HL-60 (cell line): ENCODE results near the gene RRP1.

ENCODE experiments used
- GABPA ChIP-seq: IDR thresholded peaks from 2 replicates; pipeline ENCODE4 v1.6.1; 2012; ENCODE audit warnings: low read depth
- POLR2AphosphoS5 ChIP-seq: IDR thresholded peaks from 2 replicates; pipeline ENCODE4 v1.6.1; 2012; ENCODE audit warnings: low read depth
- SPI1 ChIP-seq: IDR thresholded peaks from 2 replicates; pipeline ENCODE4 v1.6.1; 2012; ENCODE audit warnings: low read depth, mild to moderate bottlenecking, borderline replicate concordance
- TF ChIP-seq, protein P1 (sequence below): IDR thresholded peaks from one replicate; pipeline ENCODE4 v1.5.1; 2011; ENCODE audit warnings: low read length, control low read depth, inconsistent platforms; ENCODE audit not compliant: insufficient read depth
- TF ChIP-seq, protein P2 (sequence below): IDR thresholded peaks from 2 replicates; pipeline ENCODE4 v1.6.1; 2012; ENCODE audit warnings: low read depth; ENCODE audit not compliant: insufficient replicate concordance

DNA sequence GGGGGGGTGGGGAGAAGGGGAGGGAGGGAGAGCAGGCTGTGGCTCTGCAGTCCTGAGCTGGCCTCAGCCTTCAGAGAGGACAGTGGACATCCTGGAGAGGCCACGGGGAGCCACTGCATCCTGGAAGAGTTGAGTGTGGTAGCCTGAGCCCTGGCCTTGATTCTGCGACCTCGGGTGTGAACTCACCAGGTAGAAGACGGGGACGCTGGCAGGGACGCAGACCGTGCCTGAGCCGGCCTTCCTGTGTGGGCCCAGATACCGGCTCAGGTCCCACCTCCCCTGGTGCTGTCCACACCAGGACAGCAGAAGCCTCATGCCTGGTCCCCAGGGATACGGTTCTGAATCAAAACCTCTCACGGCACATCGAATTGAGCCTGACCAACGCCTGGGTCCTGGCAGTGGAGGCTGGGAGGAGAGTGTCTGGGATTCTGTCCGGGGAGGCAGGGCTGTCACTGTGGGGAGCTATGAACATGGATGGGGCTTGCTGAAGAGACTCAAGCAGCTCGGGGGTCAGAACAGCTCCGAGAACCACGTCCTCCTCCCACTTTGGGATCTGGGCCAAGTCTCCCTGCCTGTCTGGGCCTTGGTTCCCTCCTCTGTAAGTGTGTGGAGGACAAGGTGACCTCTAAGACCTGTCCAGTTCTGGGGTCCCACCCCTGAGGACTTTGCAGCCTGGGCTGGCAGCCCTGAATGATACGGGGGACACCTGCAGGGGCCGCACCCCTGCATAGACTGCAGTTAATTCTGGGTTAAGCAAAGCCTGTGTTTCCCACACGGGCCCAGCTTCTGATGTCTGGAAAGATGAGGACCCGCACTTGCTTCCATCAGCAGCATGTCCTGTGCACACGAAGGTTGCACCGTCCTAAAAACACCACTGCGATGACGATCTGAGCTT, 30.4 kb downstream of the RRP1 start:
- TF ChIP-seq SPI1 (no peak), POLR2AphosphoS5 (no peak), GABPA (no peak)
- TF ChIP-seq, protein P1, sequence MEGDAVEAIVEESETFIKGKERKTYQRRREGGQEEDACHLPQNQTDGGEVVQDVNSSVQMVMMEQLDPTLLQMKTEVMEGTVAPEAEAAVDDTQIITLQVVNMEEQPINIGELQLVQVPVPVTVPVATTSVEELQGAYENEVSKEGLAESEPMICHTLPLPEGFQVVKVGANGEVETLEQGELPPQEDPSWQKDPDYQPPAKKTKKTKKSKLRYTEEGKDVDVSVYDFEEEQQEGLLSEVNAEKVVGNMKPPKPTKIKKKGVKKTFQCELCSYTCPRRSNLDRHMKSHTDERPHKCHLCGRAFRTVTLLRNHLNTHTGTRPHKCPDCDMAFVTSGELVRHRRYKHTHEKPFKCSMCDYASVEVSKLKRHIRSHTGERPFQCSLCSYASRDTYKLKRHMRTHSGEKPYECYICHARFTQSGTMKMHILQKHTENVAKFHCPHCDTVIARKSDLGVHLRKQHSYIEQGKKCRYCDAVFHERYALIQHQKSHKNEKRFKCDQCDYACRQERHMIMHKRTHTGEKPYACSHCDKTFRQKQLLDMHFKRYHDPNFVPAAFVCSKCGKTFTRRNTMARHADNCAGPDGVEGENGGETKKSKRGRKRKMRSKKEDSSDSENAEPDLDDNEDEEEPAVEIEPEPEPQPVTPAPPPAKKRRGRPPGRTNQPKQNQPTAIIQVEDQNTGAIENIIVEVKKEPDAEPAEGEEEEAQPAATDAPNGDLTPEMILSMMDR = no peak
- TF ChIP-seq, protein P2, sequence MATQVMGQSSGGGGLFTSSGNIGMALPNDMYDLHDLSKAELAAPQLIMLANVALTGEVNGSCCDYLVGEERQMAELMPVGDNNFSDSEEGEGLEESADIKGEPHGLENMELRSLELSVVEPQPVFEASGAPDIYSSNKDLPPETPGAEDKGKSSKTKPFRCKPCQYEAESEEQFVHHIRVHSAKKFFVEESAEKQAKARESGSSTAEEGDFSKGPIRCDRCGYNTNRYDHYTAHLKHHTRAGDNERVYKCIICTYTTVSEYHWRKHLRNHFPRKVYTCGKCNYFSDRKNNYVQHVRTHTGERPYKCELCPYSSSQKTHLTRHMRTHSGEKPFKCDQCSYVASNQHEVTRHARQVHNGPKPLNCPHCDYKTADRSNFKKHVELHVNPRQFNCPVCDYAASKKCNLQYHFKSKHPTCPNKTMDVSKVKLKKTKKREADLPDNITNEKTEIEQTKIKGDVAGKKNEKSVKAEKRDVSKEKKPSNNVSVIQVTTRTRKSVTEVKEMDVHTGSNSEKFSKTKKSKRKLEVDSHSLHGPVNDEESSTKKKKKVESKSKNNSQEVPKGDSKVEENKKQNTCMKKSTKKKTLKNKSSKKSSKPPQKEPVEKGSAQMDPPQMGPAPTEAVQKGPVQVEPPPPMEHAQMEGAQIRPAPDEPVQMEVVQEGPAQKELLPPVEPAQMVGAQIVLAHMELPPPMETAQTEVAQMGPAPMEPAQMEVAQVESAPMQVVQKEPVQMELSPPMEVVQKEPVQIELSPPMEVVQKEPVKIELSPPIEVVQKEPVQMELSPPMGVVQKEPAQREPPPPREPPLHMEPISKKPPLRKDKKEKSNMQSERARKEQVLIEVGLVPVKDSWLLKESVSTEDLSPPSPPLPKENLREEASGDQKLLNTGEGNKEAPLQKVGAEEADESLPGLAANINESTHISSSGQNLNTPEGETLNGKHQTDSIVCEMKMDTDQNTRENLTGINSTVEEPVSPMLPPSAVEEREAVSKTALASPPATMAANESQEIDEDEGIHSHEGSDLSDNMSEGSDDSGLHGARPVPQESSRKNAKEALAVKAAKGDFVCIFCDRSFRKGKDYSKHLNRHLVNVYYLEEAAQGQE = no peak
